Mucosa of stomach (tissue), 1 donor: Measurements from ENCODE around the gene DNMT1.
"Not testable (repeated sequence)": the region's sequence is repeated elsewhere in the genome, so short reads cannot be mapped to it uniquely, and the experiment has no call there.

Experiments
- H3K27me3 ChIP-seq: one replicate; pipeline ENCODE4 v1.7.0; 2013; ENCODE audit warnings: mild to moderate bottlenecking, low read length; ENCODE audit not compliant: control insufficient read depth, insufficient read depth
- H3K36me3 ChIP-seq: one replicate; pipeline ENCODE4 v1.7.0; 2013; ENCODE audit warnings: low read length; ENCODE audit not compliant: control insufficient read depth, insufficient read depth
- H3K4me1 ChIP-seq: one replicate; pipeline ENCODE4 v1.7.0; 2013; ENCODE audit warnings: mild to moderate bottlenecking, low read length; ENCODE audit not compliant: control insufficient read depth, insufficient read depth
- H3K4me3 ChIP-seq: one replicate; pipeline ENCODE4 v1.7.0; 2013; ENCODE audit warnings: low read length
- H3K9ac ChIP-seq: one replicate; pipeline ENCODE4 v1.7.0; 2013; ENCODE audit warnings: mild to moderate bottlenecking, low read length, moderate library complexity
- H3K9me3 ChIP-seq: one replicate; pipeline ENCODE4 v1.7.0; 2013; ENCODE audit warnings: mild to moderate bottlenecking, low read length, moderate library complexity; ENCODE audit not compliant: control insufficient read depth
- donor health status: Pancreatic carcinoma.

DNMT1 gene

DNA sequence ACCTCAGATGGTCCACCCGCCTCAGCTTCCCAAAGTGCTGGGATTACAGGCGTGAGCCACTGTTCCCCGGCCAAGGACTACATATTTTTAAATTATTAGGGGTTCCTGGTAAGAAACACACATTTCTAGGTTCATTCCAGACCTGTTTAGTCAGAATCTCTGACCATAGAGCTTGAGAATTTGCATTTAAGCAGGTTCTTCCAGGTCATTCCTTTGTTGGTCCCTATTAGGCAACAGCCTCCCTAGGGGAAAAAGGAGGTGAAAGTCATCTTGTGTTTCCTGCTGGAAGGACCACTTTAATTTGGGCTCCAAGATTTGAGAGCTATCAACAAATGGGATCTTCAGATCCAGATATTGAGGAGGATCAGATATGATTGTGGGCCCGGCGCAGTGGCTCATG is 20.0 kb upstream of the DNMT1 start:
- H3K4me3 ChIP-seq, result no peak overlapping the region
- H3K27me3 ChIP-seq, result no peaks in the 10 kb centered on the region
- no peaks in the 10 kb centered on the region for H3K4me1 ChIP-seq
- no peaks in the 10 kb centered on the region for H3K9me3 ChIP-seq
- no peak overlapping the region for H3K9ac ChIP-seq
- no peaks in the 10 kb centered on the region for H3K36me3 ChIP-seq

DNA sequence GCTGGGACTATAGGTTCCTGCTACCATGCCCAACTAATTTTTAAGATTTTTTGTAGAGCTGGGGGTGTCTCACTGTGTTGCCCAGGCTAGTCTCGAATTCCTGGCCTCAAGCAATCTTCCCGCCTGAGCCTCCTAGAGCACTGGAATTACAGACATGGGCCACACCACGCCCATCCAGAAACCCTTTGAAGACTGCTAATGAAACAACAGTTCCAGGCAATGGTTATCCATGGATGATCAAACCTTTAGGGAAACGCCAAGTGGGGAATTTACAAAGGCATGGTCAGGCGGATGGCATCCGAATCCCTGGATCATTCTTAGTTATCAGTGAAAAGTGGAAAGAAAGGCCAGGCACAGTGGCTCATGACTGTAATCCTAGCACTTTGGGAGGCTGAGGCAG is 16.9 kb upstream of the DNMT1 start:
- no peaks in the 10 kb centered on the region for H3K27me3 ChIP-seq
- no peak overlapping the region for H3K9ac ChIP-seq
- H3K4me3 ChIP-seq, result no peak overlapping the region
- no peaks in the 10 kb centered on the region for H3K4me1 ChIP-seq
- no peaks in the 10 kb centered on the region for H3K36me3 ChIP-seq
- no peaks in the 10 kb centered on the region for H3K9me3 ChIP-seq

DNA sequence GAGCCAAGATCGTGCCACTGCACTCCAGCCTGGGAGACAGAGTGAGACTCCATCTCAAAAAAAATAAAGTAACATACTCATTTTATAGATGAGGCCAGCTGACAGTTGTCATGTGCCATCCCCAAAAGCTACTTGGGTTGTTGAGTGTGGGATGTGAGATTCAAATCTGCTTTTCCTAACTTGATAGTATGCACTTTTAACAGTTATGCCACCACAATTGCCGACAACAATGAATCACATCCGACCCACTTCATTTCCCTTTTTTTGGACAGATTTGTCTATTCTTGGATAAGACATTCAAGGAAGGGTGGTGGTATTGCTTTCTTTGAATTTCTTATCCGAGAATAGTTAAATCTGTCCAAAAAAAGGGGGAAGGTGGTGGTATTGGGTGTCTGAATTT is 16.3 kb upstream of the DNMT1 start:
- no peaks in the 10 kb centered on the region for H3K9me3 ChIP-seq
- no peaks in the 10 kb centered on the region for H3K36me3 ChIP-seq
- no peak overlapping the region for H3K4me3 ChIP-seq
- no peaks in the 10 kb centered on the region for H3K4me1 ChIP-seq
- no peaks in the 10 kb centered on the region for H3K27me3 ChIP-seq
- H3K9ac ChIP-seq, result no peak overlapping the region

DNA sequence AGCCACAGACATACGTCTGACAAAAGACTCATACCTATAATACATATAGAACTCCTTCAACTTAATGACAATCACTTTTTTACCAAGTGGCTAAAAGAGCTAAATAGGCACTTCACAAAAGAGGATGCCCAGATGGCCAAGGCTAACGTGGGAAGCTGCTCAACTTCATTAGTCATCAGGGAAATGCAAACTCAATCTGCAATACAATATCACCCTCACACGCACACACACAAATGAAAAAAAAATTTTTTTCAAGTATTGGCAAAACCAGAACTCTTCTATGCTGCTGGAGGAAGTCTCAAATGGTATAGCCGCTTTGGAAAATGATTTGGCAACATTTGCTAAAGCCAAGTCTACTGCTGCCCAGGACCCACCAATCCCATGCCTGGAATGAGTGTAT is 14.6 kb upstream of the DNMT1 start:
- H3K4me1 ChIP-seq, result no peaks in the 10 kb centered on the region
- H3K27me3 ChIP-seq, result no peaks in the 10 kb centered on the region
- H3K4me3 ChIP-seq, result no peak overlapping the region
- no peak overlapping the region for H3K9ac ChIP-seq
- no peaks in the 10 kb centered on the region for H3K36me3 ChIP-seq
- H3K9me3 ChIP-seq, result no peaks in the 10 kb centered on the region

DNA sequence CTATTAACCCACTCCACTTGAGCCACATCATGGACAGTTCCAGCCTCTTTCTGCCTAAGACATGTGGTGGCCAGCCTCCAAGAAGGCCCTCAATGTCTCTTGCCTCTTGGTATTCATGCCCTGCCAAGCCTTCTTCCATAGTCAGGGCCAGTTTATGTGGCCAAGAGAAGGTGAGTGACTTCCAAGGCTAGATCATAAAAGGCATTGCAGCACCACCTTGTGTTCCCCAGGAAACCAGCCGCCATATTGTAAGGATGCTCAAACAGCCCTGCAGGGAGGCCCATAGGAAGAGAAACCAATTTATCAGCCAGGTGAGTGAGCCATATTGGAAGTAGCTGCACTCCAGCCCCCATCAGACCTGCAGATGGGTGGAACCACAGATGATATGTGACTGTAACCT is 12.3 kb upstream of the DNMT1 start:
- H3K9ac ChIP-seq, result no peak overlapping the region
- H3K36me3 ChIP-seq, result no peaks in the 10 kb centered on the region
- no peaks in the 10 kb centered on the region for H3K27me3 ChIP-seq
- no peak overlapping the region for H3K4me3 ChIP-seq
- no peaks in the 10 kb centered on the region for H3K9me3 ChIP-seq
- H3K4me1 ChIP-seq, result no peaks in the 10 kb centered on the region

DNA sequence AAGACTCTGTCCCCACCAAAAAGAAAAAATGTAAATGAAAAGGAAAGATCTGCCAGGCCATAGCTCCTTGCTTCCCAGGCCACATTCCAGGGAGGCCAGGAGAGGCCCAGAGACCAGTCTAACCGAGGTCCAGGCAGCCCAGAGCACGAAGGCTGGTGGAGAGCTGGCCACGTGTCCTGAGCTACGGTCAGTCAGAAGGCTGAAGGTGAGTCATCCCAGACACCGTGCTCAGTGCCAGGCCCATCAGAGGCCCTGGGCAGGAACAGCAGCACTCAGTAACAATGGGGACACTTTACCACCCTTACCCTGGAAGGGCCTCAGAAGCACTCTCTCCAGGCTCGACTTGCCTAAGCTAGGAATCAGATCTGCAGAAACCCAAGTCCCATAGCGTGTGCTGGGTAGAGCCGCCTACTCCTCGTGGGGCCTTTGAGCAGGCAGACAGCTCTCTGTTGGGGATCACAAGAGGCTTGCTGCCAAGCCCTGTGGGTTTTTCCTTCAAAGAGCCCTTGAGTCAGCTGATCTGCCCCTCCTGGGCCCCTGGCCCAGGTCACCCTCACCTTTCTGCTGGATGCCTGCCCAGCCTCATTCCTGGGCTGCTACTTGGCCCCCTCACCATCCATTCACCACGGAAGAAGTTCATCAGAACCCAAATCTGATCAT is 11.6 kb upstream of the DNMT1 start:
- Histone ChIP-seq H3K36me3 (no peaks in the 10 kb centered on the region), H3K9me3 (no peaks in the 10 kb centered on the region), H3K4me3 (no peak overlapping the region), H3K9ac (no peak overlapping the region), H3K4me1 (no peaks in the 10 kb centered on the region), H3K27me3 (no peaks in the 10 kb centered on the region)

GRCh38 chr19:10205636-10206035 is 10.9 kb upstream of the DNMT1 start:
- Histone ChIP-seq H3K27me3 (no peaks in the 10 kb centered on the region), H3K4me3 (no peak overlapping the region), H3K4me1 (no peaks in the 10 kb centered on the region)

DNA sequence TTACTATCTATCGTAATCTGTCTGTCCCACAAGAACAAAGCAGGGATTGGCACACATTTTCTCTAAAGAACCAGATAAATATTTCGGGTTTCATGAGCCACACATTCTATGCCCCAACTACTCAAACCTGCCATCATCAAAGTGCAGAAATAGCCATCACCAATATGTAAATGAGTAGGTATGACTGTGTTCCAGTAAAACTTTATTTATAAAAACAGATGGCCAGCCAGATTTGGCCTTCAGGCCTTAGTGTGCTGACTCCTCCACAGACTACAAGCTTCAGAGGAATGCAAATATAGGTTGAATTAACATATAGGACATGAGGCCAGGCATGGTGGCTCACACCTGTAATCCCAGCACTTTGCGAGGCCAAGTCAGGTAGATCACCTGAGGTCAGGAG is 8.9 kb upstream of the DNMT1 start:
- no peaks in the 10 kb centered on the region for H3K9me3 ChIP-seq
- no peaks in the 10 kb centered on the region for H3K27me3 ChIP-seq
- H3K36me3 ChIP-seq, result no peaks in the 10 kb centered on the region
- H3K9ac ChIP-seq, result no peak overlapping the region
- no peak overlapping the region for H3K4me3 ChIP-seq
- H3K4me1 ChIP-seq, result no peaks in the 10 kb centered on the region

More at GRCh38 chr19:10205636-10206035, 10.9 kb upstream of the DNMT1 start:
- H3K36me3 ChIP-seq, result no peaks in the 10 kb centered on the region
- H3K9me3 ChIP-seq, result no peaks in the 10 kb centered on the region
- no peak overlapping the region for H3K9ac ChIP-seq

- H3K27me3 ChIP-seq, result no peaks in the 10 kb centered on the region
- H3K36me3 ChIP-seq, result no peaks in the 10 kb centered on the region
- H3K9ac ChIP-seq, result no peak overlapping the region
- H3K4me1 ChIP-seq, result no peaks in the 10 kb centered on the region
- no peaks in the 10 kb centered on the region for H3K9me3 ChIP-seq
- no peak overlapping the region for H3K4me3 ChIP-seq
These were observed 6.4 kb upstream of the DNMT1 start for GRCh38 chr19:10201176-10201575.

- not testable (repeated sequence) for H3K36me3 ChIP-seq, H3K9me3 ChIP-seq, H3K4me3 ChIP-seq, H3K9ac ChIP-seq, H3K27me3 ChIP-seq, H3K4me1 ChIP-seq
These were observed 5.3 kb upstream of the DNMT1 start for GRCh38 chr19:10200101-10200500.

GRCh38 chr19:10198889-10199644 is 4.3 kb upstream of the DNMT1 start:
- H3K9ac ChIP-seq, H3K27me3 ChIP-seq, H3K36me3 ChIP-seq, H3K9me3 ChIP-seq, H3K4me3 ChIP-seq, H3K4me1 ChIP-seq: not testable (repeated sequence)

GRCh38 chr19:10195199-10195519 is 406 bp upstream of the DNMT1 start:
- H3K4me1 ChIP-seq, result peaks cover 9% of the 10 kb centered on the region
- H3K27me3 ChIP-seq, result no peaks in the 10 kb centered on the region
- H3K9ac ChIP-seq, result no peak overlapping the region
- H3K36me3 ChIP-seq, result peaks cover 2% of the 10 kb centered on the region
- no peaks in the 10 kb centered on the region for H3K9me3 ChIP-seq
- peak overlapping the region; percentile 48 for H3K4me3 ChIP-seq
